HUES6 (cell line): ENCODE results near the gene ARCN1.

ENCODE experiments used
- H3K27ac ChIP-seq: 2 replicates; pipeline ENCODE4 v1.7.0; 2013; ENCODE audit warnings: low read depth, mild to moderate bottlenecking, low read length, inconsistent platforms
- H3K27me3 ChIP-seq: 2 replicates; pipeline ENCODE4 v1.6.1; 2013; ENCODE audit warnings: low read length; ENCODE audit not compliant: control insufficient read depth, insufficient read depth
- H3K36me3 ChIP-seq: 2 replicates; pipeline ENCODE4 v1.6.1; 2013; ENCODE audit warnings: low read length; ENCODE audit not compliant: control insufficient read depth, insufficient read depth
- H3K4me1 ChIP-seq: 2 replicates; pipeline ENCODE4 v1.6.1; 2013; ENCODE audit warnings: low read length; ENCODE audit not compliant: control insufficient read depth, insufficient read depth
- H3K4me3 ChIP-seq: 2 replicates; pipeline ENCODE4 v1.5.1; 2013; ENCODE audit warnings: low read depth, low read length
- H3K9ac ChIP-seq: one replicate; pipeline ENCODE4 v1.6.1; 2013; ENCODE audit warnings: mild to moderate bottlenecking, low read length
- H3K9me3 ChIP-seq: 2 replicates; pipeline ENCODE4 v1.6.1; 2013; ENCODE audit warnings: low read depth, low read length; ENCODE audit not compliant: control insufficient read depth, insufficient read depth

Gene ARCN1

GRCh38 chr11:118641397-118642019 is 69.3 kb downstream of the ARCN1 start:
- no peaks in the 10 kb centered on the region for H3K27me3 ChIP-seq
- H3K27ac ChIP-seq = no peak overlapping the region
- no peaks in the 10 kb centered on the region for H3K4me1 ChIP-seq
- H3K36me3 ChIP-seq = peaks cover 89% of the 10 kb centered on the region
- H3K9me3 ChIP-seq = no peaks in the 10 kb centered on the region
- H3K9ac ChIP-seq = no peak overlapping the region
- H3K4me3 ChIP-seq = no peak overlapping the region

GRCh38 chr11:118643142-118643994 is 71.2 kb downstream of the ARCN1 start:
- H3K36me3 ChIP-seq = peaks cover 92% of the 10 kb centered on the region
- H3K27me3 ChIP-seq = no peaks in the 10 kb centered on the region
- no peak overlapping the region for H3K4me3 ChIP-seq
- H3K9ac ChIP-seq = no peak overlapping the region
- H3K4me1 ChIP-seq = no peaks in the 10 kb centered on the region
- no peaks in the 10 kb centered on the region for H3K9me3 ChIP-seq
- H3K27ac ChIP-seq = no peak overlapping the region

- Histone ChIP-seq H3K36me3 (peaks cover 92% of the 10 kb centered on the region), H3K27me3 (no peaks in the 10 kb centered on the region)
Measured at GRCh38 chr11:118643995-118644345, 71.8 kb downstream of the ARCN1 start.

GRCh38 chr11:118644496-118644895 is 72.3 kb downstream of the ARCN1 start:
- Histone ChIP-seq H3K4me3 (no peak overlapping the region), H3K36me3 (peaks cover 88% of the 10 kb centered on the region), H3K9ac (no peak overlapping the region), H3K27me3 (no peaks in the 10 kb centered on the region), H3K9me3 (no peaks in the 10 kb centered on the region), H3K4me1 (no peaks in the 10 kb centered on the region), H3K27ac (no peak overlapping the region)

More at GRCh38 chr11:118643995-118644345, 71.8 kb downstream of the ARCN1 start:
- Histone ChIP-seq H3K4me3 (no peak overlapping the region), H3K4me1 (no peaks in the 10 kb centered on the region), H3K9ac (no peak overlapping the region), H3K27ac (no peak overlapping the region), H3K9me3 (no peaks in the 10 kb centered on the region)

GRCh38 chr11:118645066-118645715 is 73.0 kb downstream of the ARCN1 start:
- peaks cover 88% of the 10 kb centered on the region for H3K36me3 ChIP-seq

GRCh38 chr11:118646393-118646792 is 74.2 kb downstream of the ARCN1 start:
- Histone ChIP-seq H3K36me3 (peaks cover 88% of the 10 kb centered on the region), H3K9ac (no peak overlapping the region), H3K4me3 (no peak overlapping the region), H3K27ac (no peak overlapping the region), H3K9me3 (no peaks in the 10 kb centered on the region), H3K27me3 (no peaks in the 10 kb centered on the region), H3K4me1 (no peaks in the 10 kb centered on the region)

More at GRCh38 chr11:118645066-118645715, 73.0 kb downstream of the ARCN1 start:
- Histone ChIP-seq H3K4me1 (no peaks in the 10 kb centered on the region), H3K9me3 (no peaks in the 10 kb centered on the region), H3K4me3 (no peak overlapping the region), H3K9ac (no peak overlapping the region), H3K27ac (no peak overlapping the region), H3K27me3 (no peaks in the 10 kb centered on the region)

GRCh38 chr11:118648291-118648690 is 76.1 kb downstream of the ARCN1 start:
- no peak overlapping the region for H3K27ac ChIP-seq
- H3K27me3 ChIP-seq = no peaks in the 10 kb centered on the region
- no peaks in the 10 kb centered on the region for H3K4me1 ChIP-seq
- H3K9ac ChIP-seq = no peak overlapping the region
- H3K4me3 ChIP-seq = no peak overlapping the region
- H3K9me3 ChIP-seq = no peaks in the 10 kb centered on the region
- peaks cover 87% of the 10 kb centered on the region for H3K36me3 ChIP-seq

- no peak overlapping the region for H3K27ac ChIP-seq
- no peaks in the 10 kb centered on the region for H3K27me3 ChIP-seq
- H3K9ac ChIP-seq = no peak overlapping the region
- H3K4me3 ChIP-seq = no peak overlapping the region
- no peaks in the 10 kb centered on the region for H3K9me3 ChIP-seq
- H3K36me3 ChIP-seq = peaks cover 83% of the 10 kb centered on the region
- H3K4me1 ChIP-seq = no peaks in the 10 kb centered on the region
Measured at GRCh38 chr11:118649941-118650340, 77.7 kb downstream of the ARCN1 start.

GRCh38 chr11:118650366-118650765 is 78.2 kb downstream of the ARCN1 start:
- Histone ChIP-seq H3K27ac (no peak overlapping the region), H3K4me1 (no peaks in the 10 kb centered on the region), H3K4me3 (no peak overlapping the region), H3K9ac (no peak overlapping the region), H3K36me3 (peaks cover 83% of the 10 kb centered on the region), H3K9me3 (no peaks in the 10 kb centered on the region), H3K27me3 (no peaks in the 10 kb centered on the region)

- Histone ChIP-seq H3K27ac (no peak overlapping the region), H3K9ac (no peak overlapping the region), H3K4me3 (no peak overlapping the region), H3K36me3 (peaks cover 84% of the 10 kb centered on the region), H3K9me3 (no peaks in the 10 kb centered on the region), H3K27me3 (no peaks in the 10 kb centered on the region), H3K4me1 (no peaks in the 10 kb centered on the region)
Measured at GRCh38 chr11:118651820-118652219, 79.6 kb downstream of the ARCN1 start.
